ENCODE data around the gene SCAPER. TPM values are rescaled to one million over a fixed set of nuclear protein-coding genes. Genes with fewer than 3 reads are reported as not detected.

The SCAPER gene
- total and polyA plus RNA-seq, 10 of the 15 experiments (the other 5 are each of a cell fraction or from before 2014, with no cell fraction given), result 1.0 to 7.7 (median 3.9) TPM

- Histone ChIP-seq H2AFZ (ENCODE audit: control insufficient read depth, low read depth, low read length) (no peak overlapping the region), H3K27ac (ENCODE audit: control insufficient read depth, insufficient read depth) (no peak overlapping the region), H3K36me3 (ENCODE audit: control insufficient read depth in 2 of 2, insufficient read depth in 2 of 2, low read length in 1 of 2) (no peaks in the 10 kb centered on the region), H3K9ac (ENCODE audit: control insufficient read depth, insufficient read depth, low read length) (no peak overlapping the region), H3K4me2 (ENCODE audit: control insufficient read depth, insufficient read depth) (no peak overlapping the region), H3K4me3 (no peak overlapping the region), H3K27me3 (replicated peaks in 1 of 2; ENCODE audit: control insufficient read depth in 2 of 2, insufficient read depth in 2 of 2, low read length in 1 of 2) (no peaks in the 10 kb centered on the region), H3K9me3 (replicated peaks; ENCODE audit: control insufficient read depth, insufficient read depth, low read length) (no peaks in the 10 kb centered on the region), H3K79me2 (ENCODE audit: control insufficient read depth, insufficient read depth, low read length) (no peaks in the 10 kb centered on the region), H4K20me1 (ENCODE audit: control insufficient read depth, insufficient read depth) (no peaks in the 10 kb centered on the region), H3K4me1 (ENCODE audit: control insufficient read depth, insufficient read depth, low read length) (no peaks in the 10 kb centered on the region)
- FAIRE-seq (no peak), ATAC-seq (no peak), DNase-seq (ENCODE audit: low read depth, low spot score) (no peak)
- in situ Hi-C loops (cut with MboI) (no loop called here), intact Hi-C loops (cut with micrococcal nuclease; ENCODE audit: unreplicated experiment) (no loop called here)
- ChIA-PET SMC1A (ENCODE audit: uncharacterized antibody, unreplicated experiment) (interaction anchor here (0.9 kb wide), 1 partner anchor 12 kb away, joined by 3 read pairs; no protein-coding TSS in a partner anchor), POLR2A (no interaction called here), RAD21 (ENCODE audit: unreplicated experiment) (no interaction called here), CTCF (interaction anchor here (1.3 kb wide), 1 partner anchor 325 kb away, joined by 4 read pairs; no protein-coding TSS in a partner anchor)
- TF ChIP-seq CREB1 (IDR thresholded peaks at IDR 0.05; ENCODE audit: low read depth) (no peak), YBX1 (IDR thresholded peaks at IDR 0.05) (no peak), HDGF (IDR thresholded peaks at IDR 0.05) (no peak), E2F4 (IDR thresholded peaks at IDR 0.05; ENCODE audit: low read depth, low read length) (no peak), CREM (IDR thresholded peaks at IDR 0.05; ENCODE audit: low read depth) (no peak), CHD2 (IDR thresholded peaks at IDR 0.05; ENCODE audit: borderline replicate concordance, low read depth, low read length) (no peak), EED (IDR thresholded peaks at IDR 0.05; ENCODE audit: low read depth) (no peak), IRF3 (IDR thresholded peaks at IDR 0.05) (no peak), CHD1 (IDR thresholded peaks at IDR 0.05; ENCODE audit: low read depth, low read length) (no peak), MTA2 (IDR thresholded peaks at IDR 0.05; ENCODE audit: low read depth) (no peak), CTCF (IDR thresholded peaks at IDR 0.05 in 2 of 3, conservative IDR thresholded peaks at IDR 0.05 in 1 of 3; ENCODE audit: control insufficient read depth in 2 of 3, extremely low read depth in 1 of 3, insufficient read depth in 1 of 3, low read depth in 3 of 3, low read length in 3 of 3) (no peak), IRF5 (IDR thresholded peaks at IDR 0.05; ENCODE audit: borderline replicate concordance) (no peak), ZZZ3 (IDR thresholded peaks at IDR 0.05; ENCODE audit: control insufficient read depth, insufficient read length, low read depth) (no peak), FOS (IDR thresholded peaks at IDR 0.05; ENCODE audit: borderline replicate concordance, extremely low read depth, insufficient read length) (no peak), NR2C2 (IDR thresholded peaks at IDR 0.05; ENCODE audit: borderline replicate concordance, control insufficient read depth, insufficient read length, low read depth) (no peak)
- BruUV-seq (replicated peaks), result no TSS peak
These were observed 387.2 kb downstream of the SCAPER start for GRCh38 chr15:76517910-76518309.

Data from GM12878 (cell line).